ENCODE measurements around the gene UBA7.

- TF ChIP-seq CTCF (IDR thresholded peaks at IDR 0.05) (no peak), POLR2A (IDR thresholded peaks at IDR 0.05) (no peak)
Measured at GRCh38 chr3:49805367-49805782, 8.4 kb downstream of the UBA7 start.
